Sigmoid colon (tissue), 7 donors: ENCODE data around the gene ALDOA. TPM values are rescaled to one million over a fixed set of nuclear protein-coding genes. Genes with fewer than 3 reads are reported as not detected.

Experiments used
- DNase-seq: peaks from one replicate; pipeline ENCODE4 v3.0.0-alpha.2; 2019
- H3K27ac ChIP-seq, 4 donors: fragments of 200-600 bp; sonication (generic); one replicate each; pipeline ENCODE4 v1.5.1; 2016 to 2019; ENCODE audit warnings: mild to moderate bottlenecking in 1 of 4
- H3K27me3 ChIP-seq, 3 donors: fragments of 200-600 bp; sonication (generic); one replicate each; pipeline ENCODE4 v1.5.1; 2019; ENCODE audit warnings: mild to moderate bottlenecking in 1 of 3
- H3K36me3 ChIP-seq, 4 donors: fragments of 200-600 bp; sonication (generic); one replicate each; pipeline ENCODE4 v1.5.1; 2016 to 2019
- H3K4me1 ChIP-seq, 4 donors: fragments of 200-600 bp; sonication (generic); one replicate each; pipeline ENCODE4 v1.5.1; 2017 to 2019
- H3K4me3 ChIP-seq, 4 donors: fragments of 200-600 bp; sonication (generic); one replicate each; pipeline ENCODE4 v1.5.1; 2017 to 2019; ENCODE audit warnings: mild to moderate bottlenecking in 2 of 4, moderate library complexity in 1 of 4
- H3K9me3 ChIP-seq, 4 donors: fragments of 200-600 bp in 3 of 4; sonication (generic) in 3 of 4; one replicate each; pipeline versions ENCODE4 v1.5.1 to v1.6.1; 2013 to 2019
- CTCF ChIP-seq, 4 experiments: fragments of 450-650 bp in 3 of 4; fragments of 200-600 bp in 1 of 4; IDR thresholded peaks; one replicate each; pipeline ENCODE4 v1.5.1; 2016 to 2019; ENCODE audit warnings: antibody characterized with exemption in 4 of 4, mild to moderate bottlenecking in 3 of 4, moderate library complexity in 2 of 4
- EP300 ChIP-seq, 4 donors: sonication (generic); formaldehyde crosslinking; IDR thresholded peaks; one replicate each; pipeline ENCODE4 v1.6.1; 2017; ENCODE audit warnings: antibody characterized with exemption in 4 of 4
- POLR2A ChIP-seq, 2 donors: fragments of 450-650 bp; IDR thresholded peaks; one replicate each; pipeline ENCODE4 v1.6.1; 2016; ENCODE audit warnings: antibody characterized with exemption in 2 of 2, mild to moderate bottlenecking in 2 of 2, moderate library complexity in 2 of 2
- POLR2AphosphoS5 ChIP-seq, 4 donors: sonication (generic); formaldehyde crosslinking; IDR thresholded peaks; one replicate each; pipeline ENCODE4 v1.6.1; 2017; ENCODE audit warnings: antibody characterized with exemption in 4 of 4
- WGBS, 2 donors: extraction: QIAGEN DNeasy Blood & Tissue Kit; methylation state at CpG; one replicate each; pipeline ENCODE4 v1.1.7; 2013; 5-methylcytosine and 5-hydroxymethylcytosine counted together
- intact Hi-C: fragments of 100-400 bp; cut with DNase I; formaldehyde crosslinking; loops from one replicate; pipeline ENCODE4 v1.15.1; 2023
- polyA plus RNA-seq, 3 donors: library from polyadenylated mRNA; stranded (reverse); fragments of 200-250 nt; gene quantifications; one replicate each; pipeline ENCODE4 v1.2.3, GENCODE V29; 2013
- total RNA-seq, 4 donors: library from RNA; depleted of rRNA; stranded (reverse); fragments of >200 nt; gene quantifications; one replicate each; pipeline ENCODE4 v1.1.0, GENCODE V29; 2016
- donor health status: healthy with polysubstance abuse.
- donor health status: Bipolar disorder and iron deficiency.
- donor health status: healthy.

ALDOA gene
- total and polyA plus RNA-seq, 7 donors, result 905 to 1,667 (median 1,010) TPM

DNA sequence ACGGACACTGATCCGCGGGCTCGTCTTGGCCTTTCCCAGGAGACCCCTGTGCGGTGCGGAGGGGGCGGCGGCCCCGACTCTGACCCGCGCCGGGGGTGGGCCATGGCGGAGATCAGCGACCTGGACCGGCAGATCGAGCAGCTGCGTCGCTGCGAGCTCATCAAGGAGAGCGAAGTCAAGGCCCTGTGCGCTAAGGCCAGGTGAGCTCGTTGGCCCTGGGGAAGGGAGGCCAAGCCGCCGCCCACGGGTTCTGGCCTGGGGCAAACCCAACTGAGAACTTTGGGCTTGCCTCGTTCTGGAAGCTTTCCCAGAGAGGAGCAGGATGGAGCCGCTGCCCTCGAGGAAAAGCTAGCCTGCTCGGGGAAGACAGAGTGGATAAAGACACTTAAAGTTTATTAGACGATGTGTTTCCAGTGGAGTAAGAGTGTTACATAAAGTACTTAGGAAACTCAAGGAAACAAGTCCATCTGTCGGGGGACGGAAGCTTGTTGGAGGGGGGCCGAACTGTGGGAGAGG is 10.8 kb downstream of the ALDOA start:
- DNase-seq, result no peak
- peak overlapping the region; percentile 87 to 95 (median 90) for H3K27ac ChIP-seq
- peaks cover 8 to 64% (median 27%) of the 10 kb centered on the region in 4 donors for H3K36me3 ChIP-seq
- 0 to 2% methylated on average over 33 of the region's 33 CpGs for WGBS, 2 donors
- TF ChIP-seq EP300 (IDR thresholded peaks at IDR 0.05) (no peak), CTCF (IDR thresholded peaks at IDR 0.05) (no peak), POLR2AphosphoS5 (IDR thresholded peaks at IDR 0.05) (no peak), POLR2A (IDR thresholded peaks at IDR 0.05) (no peak)
- H3K4me1 ChIP-seq, result peaks cover 0 to 36% (median 32%) of the 10 kb centered on the region in 4 donors
- H3K9me3 ChIP-seq, result no peaks in the 10 kb centered on the region
- H3K4me3 ChIP-seq, result peak overlapping the region; percentile 92 to 99 (median 96)
- no peaks in the 10 kb centered on the region for H3K27me3 ChIP-seq
- intact Hi-C loops, result no loop called here

DNA sequence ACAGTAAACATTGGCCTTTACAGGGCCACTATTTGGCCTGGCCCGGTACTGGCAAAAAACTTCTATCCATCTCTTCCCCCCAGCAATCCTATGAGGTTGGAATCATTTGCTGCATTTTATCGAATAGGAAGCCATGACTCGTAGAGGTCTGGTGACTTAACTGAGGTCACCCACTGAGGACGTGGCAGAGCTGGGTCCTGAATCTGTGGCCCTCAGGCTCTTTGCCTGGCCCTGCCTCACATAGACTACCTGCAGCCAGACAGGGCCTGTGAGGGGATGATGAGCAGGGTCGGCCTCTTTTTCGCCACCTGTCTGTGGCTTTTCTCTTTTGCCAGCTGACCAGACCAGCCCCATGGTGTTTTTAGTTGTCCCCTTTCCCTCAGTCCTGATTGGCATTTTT is 12.1 kb downstream of the ALDOA start:
- peaks cover 3 to 64% (median 28%) of the 10 kb centered on the region in 4 donors for H3K36me3 ChIP-seq
- H3K27me3 ChIP-seq, result no peaks in the 10 kb centered on the region
- WGBS, 2 donors, result 74 to 83% methylated on average over 6 of the region's 6 CpGs
- no peaks in the 10 kb centered on the region for H3K9me3 ChIP-seq
- DNase-seq, result no peak
- H3K4me1 ChIP-seq, result peaks cover 0 to 36% (median 30%) of the 10 kb centered on the region in 4 donors
- H3K4me3 ChIP-seq, result no peak overlapping the region
- TF ChIP-seq EP300 (IDR thresholded peaks at IDR 0.05), result no peak
- no peak for TF ChIP-seq POLR2AphosphoS5 (IDR thresholded peaks at IDR 0.05)
- H3K27ac ChIP-seq, result no peak overlapping the region
- intact Hi-C loops, result no loop called here

DNA sequence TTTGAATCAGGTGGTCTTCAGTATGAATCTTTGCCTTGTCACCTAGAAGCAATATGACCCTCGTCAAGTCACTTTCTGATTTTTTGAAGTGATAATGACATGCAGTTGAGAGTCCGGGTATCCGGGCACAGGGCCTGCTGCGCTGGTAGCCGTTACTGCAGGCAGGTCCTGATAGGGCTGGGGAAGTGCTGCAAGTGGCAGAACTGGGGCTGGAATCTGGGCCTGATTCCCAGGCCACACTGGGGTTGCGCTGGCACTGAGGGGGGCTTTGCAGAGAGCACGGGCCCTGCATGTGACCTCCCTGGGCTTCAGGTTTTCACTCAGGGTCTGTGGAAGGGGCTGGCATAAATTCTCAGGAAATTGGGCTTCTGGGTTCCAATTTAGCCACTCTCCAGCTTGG is 13.2 kb downstream of the ALDOA start:
- intact Hi-C loops, result no loop called here
- TF ChIP-seq EP300 (IDR thresholded peaks at IDR 0.05), result no peak
- no peak for TF ChIP-seq POLR2A (IDR thresholded peaks at IDR 0.05)
- no peak for TF ChIP-seq POLR2AphosphoS5 (IDR thresholded peaks at IDR 0.05)
- no peak for TF ChIP-seq CTCF (IDR thresholded peaks at IDR 0.05)
- no peak overlapping the region for H3K27ac ChIP-seq
- WGBS, 2 donors, result 91 to 93% methylated on average over 7 of the region's 7 CpGs
- no peak overlapping the region for H3K4me3 ChIP-seq
- no peaks in the 10 kb centered on the region for H3K9me3 ChIP-seq
- no peak for DNase-seq
- peaks cover 13 to 64% (median 35%) of the 10 kb centered on the region in 4 donors for H3K36me3 ChIP-seq
- no peaks in the 10 kb centered on the region for H3K27me3 ChIP-seq
- H3K4me1 ChIP-seq, result peaks cover 0 to 36% (median 30%) of the 10 kb centered on the region in 4 donors

GRCh38 chr16:30079480-30079879 is 13.9 kb downstream of the ALDOA start:
- no peak for DNase-seq
- no peak overlapping the region for H3K4me3 ChIP-seq
- intact Hi-C loops, result no loop called here
- peaks cover 20 to 71% (median 42%) of the 10 kb centered on the region in 4 donors for H3K36me3 ChIP-seq
- H3K27ac ChIP-seq, result no peak overlapping the region
- WGBS, 2 donors, result 95% methylated on average over 7 of the region's 7 CpGs
- H3K4me1 ChIP-seq, result peaks cover 0 to 36% (median 30%) of the 10 kb centered on the region in 4 donors
- H3K9me3 ChIP-seq, result no peaks in the 10 kb centered on the region
- no peak for TF ChIP-seq POLR2AphosphoS5 (IDR thresholded peaks at IDR 0.05)
- no peak for TF ChIP-seq EP300 (IDR thresholded peaks at IDR 0.05)
- TF ChIP-seq CTCF (IDR thresholded peaks at IDR 0.05), result no peak
- no peaks in the 10 kb centered on the region for H3K27me3 ChIP-seq

DNA sequence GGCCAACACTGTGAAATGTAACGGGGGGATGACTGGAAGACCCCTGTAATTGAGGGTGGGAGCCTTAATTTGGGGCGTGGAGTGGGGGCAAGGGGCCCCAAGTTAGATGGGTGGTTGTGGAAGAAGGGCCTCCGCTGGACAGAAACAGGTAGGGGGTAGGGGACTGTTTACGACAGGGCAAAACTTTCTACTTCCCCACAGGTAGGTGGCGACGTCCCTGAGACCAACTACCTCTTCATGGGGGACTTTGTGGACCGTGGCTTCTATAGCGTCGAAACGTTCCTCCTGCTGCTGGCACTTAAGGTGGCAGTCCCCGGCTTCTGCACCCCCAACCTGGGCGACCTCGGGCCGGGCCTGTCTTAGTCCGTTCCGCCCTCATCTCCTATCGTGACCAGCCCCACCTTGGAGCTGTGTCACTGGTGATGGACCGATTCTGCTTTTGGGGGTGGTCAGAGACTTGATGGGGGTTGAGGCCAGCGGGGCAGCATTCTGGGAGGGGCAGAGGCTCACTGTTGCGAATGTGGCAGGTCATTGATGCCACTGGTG is 17.1 kb downstream of the ALDOA start:
- peaks cover 0 to 15% (median 12%) of the 10 kb centered on the region in 4 donors for H3K4me1 ChIP-seq
- intact Hi-C loops, result no loop called here
- H3K9me3 ChIP-seq, result no peaks in the 10 kb centered on the region
- DNase-seq, result no peak
- H3K27ac ChIP-seq, result no peak overlapping the region
- no peaks in the 10 kb centered on the region for H3K27me3 ChIP-seq
- TF ChIP-seq POLR2A (IDR thresholded peaks at IDR 0.05), result no peak
- no peak for TF ChIP-seq POLR2AphosphoS5 (IDR thresholded peaks at IDR 0.05)
- no peak for TF ChIP-seq CTCF (IDR thresholded peaks at IDR 0.05)
- no peak for TF ChIP-seq EP300 (IDR thresholded peaks at IDR 0.05)
- H3K4me3 ChIP-seq, result no peak overlapping the region
- WGBS, 2 donors, result 90% methylated on average over 20 of the region's 20 CpGs
- peaks cover 21 to 81% (median 47%) of the 10 kb centered on the region in 4 donors for H3K36me3 ChIP-seq
